Liver (tissue), 3 donors: Measurements from ENCODE around the gene SRPK1.

Experiments
- EGR1 ChIP-seq, 2 donors: IDR thresholded peaks; 2 replicates each; pipeline ENCODE4 v1.6.1; 2016 to 2018; ENCODE audit warnings: antibody characterized with exemption in 2 of 2, low read depth in 2 of 2
- FOXA1 ChIP-seq: IDR thresholded peaks from 2 replicates; pipeline ENCODE4 v1.6.1; 2016; ENCODE audit warnings: antibody characterized with exemption
- JUND ChIP-seq, 2 donors: IDR thresholded peaks; 2 replicates each; pipeline ENCODE4 v1.6.1; 2016; ENCODE audit warnings: antibody characterized with exemption in 2 of 2
- RAD21 ChIP-seq, 2 donors: IDR thresholded peaks; 2 replicates each; pipeline ENCODE4 v1.6.1; 2016; ENCODE audit warnings: antibody characterized with exemption in 2 of 2, mild to moderate bottlenecking in 2 of 2
- SP1 ChIP-seq: IDR thresholded peaks from 2 replicates; pipeline ENCODE4 v1.6.1; 2018; ENCODE audit warnings: antibody characterized with exemption, mild to moderate bottlenecking
- YY1 ChIP-seq: IDR thresholded peaks from 2 replicates; pipeline ENCODE4 v1.6.1; 2016; ENCODE audit warnings: antibody characterized with exemption, mild to moderate bottlenecking
- TF ChIP-seq, protein P1 (sequence below): fragments of 150-350 bp; IDR thresholded peaks from 2 replicates; pipeline ENCODE4 v1.5.1; 2017; ENCODE audit warnings: improper control_type of control experiment, low read depth, low read length; ENCODE audit not compliant: missing input control
- TF ChIP-seq, protein P2 (sequence below): IDR thresholded peaks from 2 replicates; pipeline ENCODE4 v1.6.1; 2016; ENCODE audit warnings: antibody characterized with exemption
- TF ChIP-seq, protein P3 (sequence below): IDR thresholded peaks from 2 replicates; pipeline ENCODE4 v1.6.1; 2016; ENCODE audit warnings: antibody characterized with exemption, mild to moderate bottlenecking
- donor health status: healthy.
- donor health status: healthy.

DNA sequence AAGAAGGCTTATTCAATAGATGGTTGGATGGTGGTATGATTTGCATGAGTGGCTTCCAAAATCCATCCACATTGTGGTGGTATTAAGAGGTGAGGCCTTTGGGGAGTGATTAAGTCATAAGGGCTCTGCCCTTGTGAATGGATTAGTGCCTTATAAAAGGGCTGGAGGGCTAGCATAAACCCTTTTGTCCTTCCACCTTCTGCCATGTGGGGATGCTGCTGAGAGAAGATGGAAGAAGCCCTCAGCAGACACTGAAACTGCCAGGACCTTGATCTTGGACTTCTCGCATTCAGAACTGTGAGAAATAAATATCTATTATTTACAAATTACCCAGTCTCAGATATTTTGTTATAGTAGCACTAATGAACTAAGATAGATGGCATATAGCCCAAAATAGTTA, 27.8 kb upstream of the SRPK1 start:
- TF ChIP-seq, protein P1, sequence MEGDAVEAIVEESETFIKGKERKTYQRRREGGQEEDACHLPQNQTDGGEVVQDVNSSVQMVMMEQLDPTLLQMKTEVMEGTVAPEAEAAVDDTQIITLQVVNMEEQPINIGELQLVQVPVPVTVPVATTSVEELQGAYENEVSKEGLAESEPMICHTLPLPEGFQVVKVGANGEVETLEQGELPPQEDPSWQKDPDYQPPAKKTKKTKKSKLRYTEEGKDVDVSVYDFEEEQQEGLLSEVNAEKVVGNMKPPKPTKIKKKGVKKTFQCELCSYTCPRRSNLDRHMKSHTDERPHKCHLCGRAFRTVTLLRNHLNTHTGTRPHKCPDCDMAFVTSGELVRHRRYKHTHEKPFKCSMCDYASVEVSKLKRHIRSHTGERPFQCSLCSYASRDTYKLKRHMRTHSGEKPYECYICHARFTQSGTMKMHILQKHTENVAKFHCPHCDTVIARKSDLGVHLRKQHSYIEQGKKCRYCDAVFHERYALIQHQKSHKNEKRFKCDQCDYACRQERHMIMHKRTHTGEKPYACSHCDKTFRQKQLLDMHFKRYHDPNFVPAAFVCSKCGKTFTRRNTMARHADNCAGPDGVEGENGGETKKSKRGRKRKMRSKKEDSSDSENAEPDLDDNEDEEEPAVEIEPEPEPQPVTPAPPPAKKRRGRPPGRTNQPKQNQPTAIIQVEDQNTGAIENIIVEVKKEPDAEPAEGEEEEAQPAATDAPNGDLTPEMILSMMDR: peak; percentile 9
- no peak for TF ChIP-seq FOXA1
- TF ChIP-seq, protein P2, sequence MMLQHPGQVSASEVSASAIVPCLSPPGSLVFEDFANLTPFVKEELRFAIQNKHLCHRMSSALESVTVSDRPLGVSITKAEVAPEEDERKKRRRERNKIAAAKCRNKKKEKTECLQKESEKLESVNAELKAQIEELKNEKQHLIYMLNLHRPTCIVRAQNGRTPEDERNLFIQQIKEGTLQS: no peak
- TF ChIP-seq RAD21 (IDR thresholded peaks at IDR 0.05): peak; percentile 26 to 33
- TF ChIP-seq, protein P3, sequence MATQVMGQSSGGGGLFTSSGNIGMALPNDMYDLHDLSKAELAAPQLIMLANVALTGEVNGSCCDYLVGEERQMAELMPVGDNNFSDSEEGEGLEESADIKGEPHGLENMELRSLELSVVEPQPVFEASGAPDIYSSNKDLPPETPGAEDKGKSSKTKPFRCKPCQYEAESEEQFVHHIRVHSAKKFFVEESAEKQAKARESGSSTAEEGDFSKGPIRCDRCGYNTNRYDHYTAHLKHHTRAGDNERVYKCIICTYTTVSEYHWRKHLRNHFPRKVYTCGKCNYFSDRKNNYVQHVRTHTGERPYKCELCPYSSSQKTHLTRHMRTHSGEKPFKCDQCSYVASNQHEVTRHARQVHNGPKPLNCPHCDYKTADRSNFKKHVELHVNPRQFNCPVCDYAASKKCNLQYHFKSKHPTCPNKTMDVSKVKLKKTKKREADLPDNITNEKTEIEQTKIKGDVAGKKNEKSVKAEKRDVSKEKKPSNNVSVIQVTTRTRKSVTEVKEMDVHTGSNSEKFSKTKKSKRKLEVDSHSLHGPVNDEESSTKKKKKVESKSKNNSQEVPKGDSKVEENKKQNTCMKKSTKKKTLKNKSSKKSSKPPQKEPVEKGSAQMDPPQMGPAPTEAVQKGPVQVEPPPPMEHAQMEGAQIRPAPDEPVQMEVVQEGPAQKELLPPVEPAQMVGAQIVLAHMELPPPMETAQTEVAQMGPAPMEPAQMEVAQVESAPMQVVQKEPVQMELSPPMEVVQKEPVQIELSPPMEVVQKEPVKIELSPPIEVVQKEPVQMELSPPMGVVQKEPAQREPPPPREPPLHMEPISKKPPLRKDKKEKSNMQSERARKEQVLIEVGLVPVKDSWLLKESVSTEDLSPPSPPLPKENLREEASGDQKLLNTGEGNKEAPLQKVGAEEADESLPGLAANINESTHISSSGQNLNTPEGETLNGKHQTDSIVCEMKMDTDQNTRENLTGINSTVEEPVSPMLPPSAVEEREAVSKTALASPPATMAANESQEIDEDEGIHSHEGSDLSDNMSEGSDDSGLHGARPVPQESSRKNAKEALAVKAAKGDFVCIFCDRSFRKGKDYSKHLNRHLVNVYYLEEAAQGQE: no peak
- TF ChIP-seq YY1: no peak
- TF ChIP-seq SP1: no peak
- no peak for TF ChIP-seq EGR1 (IDR thresholded peaks at IDR 0.05; ENCODE audit: low read depth in 2 of 2)
- TF ChIP-seq JUND (IDR thresholded peaks at IDR 0.05): no peak
